Stimulated activated CD8-positive, alpha-beta memory T cell treated with anti-CD3 and anti-CD28 coated beads, Interleukin-7, amount 100 ng/mL, for 4 hours (primary cell): ENCODE data around the gene ARHGAP5.

Source experiments
- DNase-seq, 2 donors: peaks; one replicate each; pipeline ENCODE4 v3.0.0-alpha.2; 2020; ENCODE audit warnings: low read depth in 2 of 2

Gene ARHGAP5

DNA sequence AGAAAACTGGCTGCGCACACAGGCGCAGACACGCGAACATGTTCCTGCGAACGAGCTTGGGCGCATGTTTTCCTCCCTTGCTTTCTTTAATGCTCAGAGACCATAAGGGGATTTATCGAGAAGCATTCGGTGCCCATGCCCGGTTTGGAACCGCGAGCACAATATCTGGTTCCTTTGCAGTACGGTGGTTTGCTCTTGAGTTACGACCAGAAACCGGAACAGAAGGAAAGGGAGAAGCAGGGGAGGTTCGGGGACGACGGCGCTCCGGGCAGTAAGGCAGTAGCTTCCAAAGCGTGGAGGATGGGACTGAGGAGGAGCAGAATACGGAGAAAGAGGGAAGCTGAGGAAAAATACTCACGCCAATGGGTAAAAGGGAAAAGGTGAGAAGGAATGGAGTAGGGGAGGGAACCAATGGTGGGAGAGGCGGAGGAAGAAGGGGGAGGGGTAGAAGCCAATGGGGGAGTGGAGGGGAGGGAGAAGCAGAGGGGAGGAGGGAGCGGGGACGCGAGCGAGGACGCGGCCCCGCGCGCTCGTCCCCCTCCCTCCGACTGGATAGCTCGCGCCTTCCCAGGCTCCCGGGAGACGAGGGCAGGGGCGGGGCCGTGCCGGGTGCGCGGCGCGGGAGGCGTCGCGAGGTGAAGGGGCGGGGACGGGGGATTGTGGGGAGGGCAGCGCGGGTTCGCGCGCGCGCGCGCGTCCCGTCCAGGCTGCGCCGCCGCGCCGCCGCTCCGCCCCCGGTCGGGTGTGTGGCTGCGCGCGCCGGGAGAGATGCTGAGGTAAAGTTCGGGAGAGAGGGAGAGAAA, 625 bp upstream of the ARHGAP5 start:
- DNase-seq = peak in 1 of 2 donors; percentile 74

DNA sequence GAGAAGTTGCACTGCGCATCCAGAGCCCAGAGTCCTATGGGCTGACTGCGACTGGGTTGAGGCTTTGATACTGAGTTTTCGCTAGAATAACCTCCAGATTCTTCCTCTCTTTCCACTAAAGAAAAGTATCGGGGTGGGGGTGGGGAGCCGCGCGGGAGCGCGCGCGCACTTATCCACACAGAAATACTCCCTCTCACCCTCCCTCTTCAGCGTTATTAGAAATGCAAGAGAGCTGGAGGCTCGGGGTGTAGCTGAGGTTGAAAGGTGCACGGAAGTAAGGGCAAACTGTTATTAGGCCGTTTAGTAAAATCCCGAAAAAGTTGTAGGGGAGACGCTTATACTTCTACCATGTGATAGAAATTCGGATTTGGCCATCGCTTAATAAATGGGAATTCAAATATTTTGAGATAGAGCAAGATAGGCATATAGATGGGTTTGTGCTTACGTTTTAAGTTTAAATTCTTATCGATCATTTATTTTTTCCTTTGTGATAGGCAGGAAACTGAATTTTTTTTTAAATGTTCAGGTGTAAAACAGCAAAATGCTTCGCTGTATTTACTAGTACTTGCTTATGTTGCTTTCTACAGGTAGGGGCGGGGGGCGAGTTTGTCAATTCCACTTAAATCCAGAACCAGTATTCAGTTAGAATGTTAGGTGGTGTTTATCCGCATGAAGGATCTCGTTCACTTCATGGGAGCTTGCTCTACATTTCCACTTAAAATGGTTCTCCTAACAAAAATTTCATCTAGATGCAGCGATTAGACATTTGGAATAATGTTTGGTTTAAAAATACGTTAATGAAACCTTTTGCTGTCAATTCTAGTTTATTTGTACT, 1.1 kb downstream of the ARHGAP5 start:
- no peak for DNase-seq

- DNase-seq = no peak
Measured at GRCh38 chr14:32078858-32079216, 1.7 kb downstream of the ARHGAP5 start.

DNA sequence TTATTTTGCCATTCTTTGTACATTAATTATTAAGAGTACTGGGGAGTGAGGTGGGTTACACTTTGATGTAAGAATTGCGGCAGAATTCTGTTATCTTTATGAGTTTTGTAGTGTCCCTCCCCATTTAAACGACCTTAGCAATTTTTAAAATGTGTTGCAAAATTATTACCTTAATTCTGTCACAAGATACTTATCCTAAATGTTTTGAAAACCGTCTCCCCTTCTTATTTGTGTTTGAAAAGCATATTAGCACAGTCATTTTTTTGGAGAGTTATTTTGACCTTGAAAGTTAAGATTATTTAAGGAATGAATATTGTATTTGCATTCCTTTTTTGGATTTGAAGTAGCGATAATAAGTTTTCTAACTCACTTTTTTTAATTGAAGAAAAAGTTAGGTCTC, 2.2 kb downstream of the ARHGAP5 start:
- no peak for DNase-seq

DNA sequence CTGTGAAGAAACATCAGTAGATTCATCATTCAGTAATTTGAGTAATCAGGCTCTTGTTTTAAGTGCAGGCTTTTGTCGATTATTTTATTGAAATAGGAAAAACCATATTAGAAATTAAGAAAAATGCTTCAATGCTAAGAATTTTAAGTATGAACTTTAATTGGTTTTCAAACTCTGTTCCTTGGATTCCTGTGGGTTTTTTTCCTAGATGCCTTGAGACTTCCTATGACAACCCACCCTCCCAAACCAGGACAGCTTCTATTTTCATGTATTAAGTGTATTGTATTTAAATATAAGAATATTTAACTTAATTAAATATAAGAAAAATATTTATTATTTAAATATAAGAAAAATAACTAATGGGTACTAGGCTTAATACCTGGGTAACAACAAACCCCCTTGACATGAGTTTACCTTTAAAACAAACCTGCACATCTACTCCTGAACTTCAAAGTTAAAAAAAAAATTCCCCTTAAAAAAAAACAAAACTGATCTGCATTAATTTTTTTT, 3.0 kb downstream of the ARHGAP5 start:
- DNase-seq = no peak

GRCh38 chr14:32081901-32082300, 4.8 kb downstream of the ARHGAP5 start:
- DNase-seq = no peak

DNA sequence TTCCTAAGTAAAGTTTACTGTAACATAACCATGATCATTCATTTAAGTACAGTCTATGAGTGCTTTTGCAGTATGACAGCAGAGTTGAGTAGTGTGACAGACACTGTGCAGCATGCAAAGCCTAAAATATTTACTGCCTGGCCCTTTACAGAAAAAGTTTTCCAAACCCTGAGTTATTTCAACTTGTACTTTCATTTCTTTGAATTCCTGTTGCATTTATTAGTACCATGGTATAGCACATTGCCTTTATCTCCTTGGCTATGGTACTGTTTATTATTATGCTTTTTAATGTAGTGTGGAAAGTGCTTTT, 6.2 kb downstream of the ARHGAP5 start:
- no peak for DNase-seq

DNA sequence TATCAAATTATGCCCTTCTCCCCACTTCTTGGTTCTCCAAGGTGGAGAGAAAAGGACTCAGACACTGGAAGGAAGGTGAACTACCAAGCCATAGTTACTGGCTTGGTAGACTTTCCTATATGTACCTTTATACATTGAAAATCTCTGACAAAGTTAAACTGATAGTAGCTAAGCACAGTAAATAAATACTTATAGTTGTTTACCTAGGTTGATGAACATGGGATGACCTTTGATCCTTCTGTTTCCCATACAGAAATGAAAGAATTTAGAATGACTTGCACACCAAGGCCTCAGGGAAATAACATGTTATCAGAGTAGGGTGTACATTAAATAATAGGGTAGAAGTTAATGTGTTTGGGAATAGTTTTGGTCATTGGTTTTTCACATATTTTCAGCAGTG, 6.7 kb downstream of the ARHGAP5 start:
- no peak for DNase-seq

DNA sequence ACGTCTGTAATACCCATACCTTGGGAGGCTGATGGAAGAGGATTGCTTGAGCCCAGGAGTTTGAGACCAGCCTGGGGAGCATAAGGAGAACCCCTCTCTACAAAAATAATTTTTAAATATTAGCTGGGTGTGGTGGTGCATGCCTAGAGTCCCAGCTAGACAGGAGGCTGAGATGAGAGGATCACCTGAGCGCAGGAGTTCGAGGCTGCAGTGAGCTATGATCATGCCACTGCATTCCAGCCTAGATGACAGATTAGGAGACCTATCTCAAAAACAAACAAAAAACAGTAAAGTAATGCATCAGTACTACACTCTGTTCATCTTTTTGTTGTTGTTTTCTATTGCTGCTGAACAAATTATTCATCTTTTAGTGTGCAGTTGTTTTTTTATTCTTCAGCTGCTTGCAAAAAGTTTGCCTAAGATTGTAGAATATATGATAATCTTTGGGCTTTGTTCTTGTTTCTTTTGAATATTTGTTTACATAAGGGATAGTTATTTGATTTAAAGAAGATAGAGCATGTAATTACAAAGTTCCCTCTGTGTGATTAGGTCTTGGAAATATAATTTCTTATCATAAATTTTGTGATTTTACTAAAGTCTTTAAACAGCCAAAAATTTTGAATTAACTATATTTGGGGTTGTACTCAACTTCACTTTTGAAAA, 8.2 kb downstream of the ARHGAP5 start:
- no peak for DNase-seq

- DNase-seq = no peak
Measured at GRCh38 chr14:32085845-32086383, 8.8 kb downstream of the ARHGAP5 start.

DNA sequence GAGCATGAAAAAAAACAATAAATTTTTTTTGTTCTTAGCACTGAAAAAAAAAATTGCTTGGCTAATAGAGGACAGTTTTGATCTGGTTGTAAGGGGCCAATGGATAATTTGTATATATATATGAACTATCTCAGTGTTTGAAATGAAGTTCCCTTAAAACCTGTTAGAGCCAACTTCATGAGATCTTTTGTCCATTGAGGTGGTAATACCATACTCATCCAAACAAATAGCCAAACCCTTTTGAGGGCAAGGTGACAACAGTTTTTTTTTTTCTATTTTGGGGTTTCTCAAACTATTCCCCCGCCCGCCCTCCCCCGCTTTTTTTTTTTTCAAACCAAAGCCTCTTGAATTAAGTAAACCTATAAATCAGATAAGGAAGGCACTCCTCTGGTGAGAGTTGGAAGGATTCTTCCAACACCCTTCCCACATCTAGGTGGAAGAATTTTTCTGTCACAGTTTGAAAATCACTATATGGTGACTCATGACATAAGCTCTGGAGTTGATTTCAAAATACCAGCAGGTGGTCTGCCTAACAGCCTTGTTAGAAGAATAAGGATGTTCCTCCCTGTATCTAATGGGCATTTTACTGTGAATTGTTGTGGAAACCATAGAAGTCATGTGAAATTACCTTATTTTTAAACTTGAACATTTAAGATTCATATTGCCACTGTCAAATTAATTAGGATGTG, 10.2 kb downstream of the ARHGAP5 start:
- DNase-seq = no peak

DNA sequence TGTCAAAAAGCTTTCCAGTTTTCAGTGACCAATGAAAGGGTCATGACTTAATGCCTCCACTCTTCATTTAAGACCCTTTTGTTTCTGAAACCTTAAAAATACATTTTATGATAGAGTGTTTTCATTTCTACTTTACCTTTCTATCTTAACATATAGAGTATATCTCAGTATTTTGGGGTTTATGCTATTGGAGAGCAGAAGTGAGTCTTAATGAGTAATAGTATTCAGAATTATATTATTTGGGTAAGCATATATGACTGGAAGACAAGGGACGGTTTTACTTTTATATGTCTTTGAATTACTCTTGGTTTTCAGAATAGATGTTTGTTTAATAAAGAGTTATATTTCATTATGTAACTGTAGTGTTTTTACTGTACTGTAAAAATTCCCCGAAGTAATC, 10.8 kb downstream of the ARHGAP5 start:
- no peak for DNase-seq

DNA sequence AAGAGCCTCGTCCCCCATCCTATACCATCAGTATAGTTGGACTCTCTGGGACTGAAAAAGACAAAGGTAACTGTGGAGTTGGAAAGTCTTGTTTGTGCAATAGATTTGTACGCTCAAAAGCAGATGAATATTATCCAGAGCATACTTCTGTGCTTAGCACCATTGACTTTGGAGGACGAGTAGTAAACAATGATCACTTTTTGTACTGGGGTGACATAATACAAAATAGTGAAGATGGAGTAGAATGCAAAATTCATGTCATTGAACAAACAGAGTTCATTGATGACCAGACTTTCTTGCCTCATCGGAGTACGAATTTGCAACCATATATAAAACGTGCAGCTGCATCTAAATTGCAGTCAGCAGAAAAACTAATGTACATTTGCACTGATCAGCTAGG, 13.6 kb downstream of the ARHGAP5 start:
- no peak for DNase-seq

- DNase-seq = no peak
Measured at GRCh38 chr14:32099473-32099872, 22.4 kb downstream of the ARHGAP5 start.

- DNase-seq = no peak
Measured at GRCh38 chr14:32100175-32100574, 23.1 kb downstream of the ARHGAP5 start.

DNA sequence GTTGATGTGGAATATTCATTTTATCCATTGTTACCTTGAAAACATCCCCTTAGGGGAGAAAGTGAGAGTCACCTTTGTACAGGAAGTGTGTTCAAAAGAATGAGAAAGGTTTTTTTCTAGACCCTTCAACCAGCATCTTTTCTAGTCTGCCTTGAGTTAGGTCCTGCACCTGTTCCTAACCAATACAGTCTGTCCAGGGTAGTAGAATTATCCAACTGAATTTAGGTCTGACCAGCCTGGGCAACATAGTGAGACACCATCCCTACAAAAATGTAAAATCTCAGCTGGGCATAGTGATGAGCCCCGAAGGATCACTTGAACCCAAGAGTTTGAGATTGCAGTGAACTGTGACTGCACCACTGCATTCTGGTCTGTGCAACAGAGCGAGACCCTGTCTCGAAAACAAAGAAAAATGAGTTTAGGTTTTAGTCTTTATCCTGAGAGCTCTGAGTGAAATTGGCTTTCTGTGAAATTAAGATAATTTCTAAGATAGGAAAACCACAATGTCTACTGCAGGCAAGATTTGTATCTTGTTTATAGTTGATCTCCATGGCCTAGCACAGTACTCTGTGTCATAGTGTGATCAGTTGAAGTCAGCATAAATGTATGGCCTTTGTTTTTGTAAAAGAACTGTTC, 25.2 kb downstream of the ARHGAP5 start:
- DNase-seq = no peak

GRCh38 chr14:32102968-32103367, 25.9 kb downstream of the ARHGAP5 start:
- no peak for DNase-seq

GRCh38 chr14:32104308-32104707, 27.2 kb downstream of the ARHGAP5 start:
- no peak for DNase-seq

- no peak for DNase-seq
Measured at GRCh38 chr14:32104803-32105202, 27.7 kb downstream of the ARHGAP5 start.

DNA sequence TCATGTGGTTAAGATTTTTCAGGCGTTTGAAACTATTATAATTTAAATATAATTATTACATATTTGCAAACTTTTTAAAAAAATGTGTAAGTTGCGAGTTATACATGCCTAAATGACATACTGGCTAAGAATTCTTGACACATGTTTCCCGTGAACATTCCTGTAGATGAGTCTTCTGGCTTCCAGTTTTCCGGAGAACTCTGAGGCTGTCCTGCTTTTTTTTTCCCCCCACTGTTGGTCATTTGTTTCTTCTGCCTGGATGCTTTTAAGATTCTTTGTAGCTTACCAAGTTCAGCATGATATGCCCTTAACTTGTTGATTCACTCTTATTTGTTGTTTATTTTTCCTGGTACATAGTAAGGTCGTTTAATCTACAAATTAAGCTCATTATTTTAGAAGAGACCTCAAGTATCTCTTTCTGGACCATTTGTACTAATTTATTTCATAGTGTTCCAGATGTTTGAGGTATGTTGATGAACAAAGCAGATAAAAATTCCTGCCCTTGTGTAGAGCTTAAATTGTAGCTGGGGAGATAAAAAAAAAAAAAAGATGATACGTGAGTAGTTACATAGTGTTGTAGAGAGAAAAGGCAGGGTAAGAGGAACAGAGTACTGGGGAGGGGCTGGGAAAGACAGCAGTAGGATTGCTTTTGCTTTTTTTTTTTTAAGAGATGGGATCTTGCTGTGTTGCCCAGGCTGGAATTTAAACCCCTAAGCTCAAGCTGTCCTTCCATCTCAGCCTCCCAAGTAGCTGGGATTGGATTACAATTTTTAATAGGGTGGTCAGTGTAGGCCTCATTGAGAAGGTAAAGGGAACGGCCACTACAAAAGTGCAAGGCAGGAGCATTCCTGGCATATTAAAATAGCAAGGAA, 32.8 kb downstream of the ARHGAP5 start:
- DNase-seq = no peak
